IMR-90 (cell line): ENCODE results near the gene PCSK6. TPM values are rescaled to one million over a fixed set of nuclear protein-coding genes. Genes with fewer than 3 reads are reported as not detected.
A peak's percentile ranks its signal among the peaks of the same experiment; 100 is the strongest.

Experiments
- ATAC-seq: fragments of 200-7000 bp; cut with Tn5 transposase; 2 replicates; pipeline ENCODE4 v1.9.1; 2020; ENCODE audit warnings: low read depth, mild to moderate bottlenecking, moderate library complexity
- BruUV-seq: library from RNA; stranded (reverse); fragments of 400-500 nt; replicated peaks from 2 replicates; lab custom pipeline; 2021; lab: Mats Ljungman, UMichigan
- CTCF ChIA-PET: fragments of 300-600 bp; formaldehyde crosslinking; extraction: SDS; loops from one replicate; lab custom pipeline; 2021; ENCODE audit warnings: antibody characterized with exemption; lab: Yijun Ruan, JAX
- POLR2A ChIA-PET: fragments of 300-600 bp; sonication (Branson Sonifier 250); formaldehyde crosslinking; loops from one replicate; lab custom pipeline; 2022; ENCODE audit warnings: antibody characterized with exemption; ENCODE audit not compliant: unreplicated experiment; lab: Charles Lee
- DNase-seq: peaks from one replicate; pipeline ENCODE4 v3.0.0; 2013
- H2AFZ ChIP-seq: replicated peaks from 2 replicates; pipeline ENCODE3; 2013; ENCODE audit warnings: low read length, mild to moderate bottlenecking; ENCODE audit not compliant: poor library complexity
- H2AK5ac ChIP-seq: 2 replicates; pipeline ENCODE4 v1.6.1; 2013; ENCODE audit warnings: low read depth, low read length, inconsistent platforms
- H2AK9ac ChIP-seq: replicated peaks from 2 replicates; pipeline ENCODE3; 2013; ENCODE audit warnings: mild to moderate bottlenecking, low read depth, low read length, moderate library complexity; ENCODE audit not compliant: poor library complexity
- H2BK120ac ChIP-seq: 2 replicates; pipeline ENCODE4 v1.6.1; 2013; ENCODE audit warnings: low read depth, low read length, inconsistent platforms
- H2BK15ac ChIP-seq: 3 replicates; pipeline ENCODE4 v1.6.1; 2013; ENCODE audit warnings: low read depth, low read length, inconsistent platforms
- H2BK20ac ChIP-seq: 2 replicates; pipeline ENCODE4 v1.6.1; 2013; ENCODE audit warnings: low read depth, mild to moderate bottlenecking, inconsistent platforms, low read length, moderate library complexity
- H2BK5ac ChIP-seq: 2 replicates; pipeline ENCODE4 v1.6.1; 2013; ENCODE audit warnings: mild to moderate bottlenecking, low read depth, low read length, inconsistent platforms; ENCODE audit not compliant: poor library complexity, severe bottlenecking
- H3K14ac ChIP-seq: replicated peaks from 2 replicates; pipeline ENCODE4 v1.6.1; 2013; ENCODE audit warnings: low read depth, low read length, inconsistent platforms
- H3K18ac ChIP-seq: 2 replicates; pipeline ENCODE4 v1.6.1; 2013; ENCODE audit warnings: low read depth, low read length, control low read depth
- H3K23ac ChIP-seq: 2 replicates; pipeline ENCODE4 v1.6.1; 2013; ENCODE audit warnings: low read depth, low read length, inconsistent platforms
- H3K27ac ChIP-seq: 2 replicates; pipeline ENCODE4 v1.5.1; 2013; ENCODE audit warnings: mild to moderate bottlenecking, control low read depth, low read length; ENCODE audit not compliant: insufficient read depth
- H3K27me3 ChIP-seq: 2 replicates; pipeline ENCODE4 v1.6.1; 2013; ENCODE audit warnings: low read length; ENCODE audit not compliant: control insufficient read depth, insufficient read depth
- H3K36me3 ChIP-seq: 2 replicates; pipeline ENCODE4 v1.6.1; 2013; ENCODE audit warnings: low read length, mixed read lengths; ENCODE audit not compliant: control insufficient read depth, insufficient read depth
- H3K4ac ChIP-seq: 2 replicates; pipeline ENCODE4 v1.6.1; 2013; ENCODE audit warnings: low read depth, low read length, inconsistent platforms
- H3K4me1 ChIP-seq: 2 replicates; pipeline ENCODE4 v1.6.1; 2013; ENCODE audit warnings: low read length, mixed read lengths; ENCODE audit not compliant: control insufficient read depth, insufficient read depth
- H3K4me2 ChIP-seq: 2 replicates; pipeline ENCODE4 v1.6.1; 2013; ENCODE audit warnings: low read depth, mild to moderate bottlenecking, control low read depth, low read length, moderate library complexity
- H3K4me3 ChIP-seq: 2 replicates; pipeline ENCODE4 v1.5.1; 2013; ENCODE audit warnings: low read depth, mild to moderate bottlenecking, control low read depth, low read length, moderate library complexity; ENCODE audit not compliant: insufficient read depth
- H3K56ac ChIP-seq: 2 replicates; pipeline ENCODE4 v1.6.1; 2013; ENCODE audit warnings: low read length, inconsistent platforms; ENCODE audit not compliant: insufficient read depth; ENCODE audit errors: extremely low read depth
- H3K79me1 ChIP-seq, 2 experiments: 2 replicates each; pipeline ENCODE4 v1.6.1; 2013; ENCODE audit warnings: low read length in 2 of 2, inconsistent platforms in 1 of 2, low read depth in 1 of 2
- H3K9ac ChIP-seq: 2 replicates; pipeline ENCODE4 v1.6.1; 2013; ENCODE audit warnings: low read depth, low read length, control low read depth
- H3K9me1 ChIP-seq: 2 replicates; pipeline ENCODE4 v1.6.1; 2013; ENCODE audit warnings: low read length, inconsistent platforms; ENCODE audit not compliant: insufficient read depth
- H3K9me3 ChIP-seq: 2 replicates; pipeline ENCODE4 v1.6.1; 2013; ENCODE audit warnings: low read length; ENCODE audit not compliant: control insufficient read depth, insufficient read depth
- H4K20me1 ChIP-seq: 2 replicates; pipeline ENCODE4 v1.6.1; 2013; ENCODE audit warnings: low read length, inconsistent platforms; ENCODE audit not compliant: insufficient read depth
- H4K5ac ChIP-seq: 2 replicates; pipeline ENCODE4 v1.6.1; 2013; ENCODE audit warnings: mild to moderate bottlenecking, low read depth, low read length, control low read depth
- H4K8ac ChIP-seq, 2 experiments: 2 replicates each; pipeline ENCODE4 v1.6.1; 2013; ENCODE audit warnings: low read depth in 2 of 2, low read length in 2 of 2, control low read depth in 1 of 2, inconsistent platforms in 1 of 2
- H4K91ac ChIP-seq: 2 replicates; pipeline ENCODE4 v1.6.1; 2013; ENCODE audit warnings: low read depth, low read length, inconsistent platforms; ENCODE audit not compliant: insufficient read depth
- BHLHE40 ChIP-seq: fragments of 150-350 bp; IDR thresholded peaks from 2 replicates; pipeline ENCODE4 v1.6.1; 2016; ENCODE audit warnings: mild to moderate bottlenecking, low read depth, low read length
- CEBPB ChIP-seq: IDR thresholded peaks from 2 replicates; pipeline ENCODE4 v1.6.1; 2012; ENCODE audit warnings: low read depth, low read length, improper control_type of control experiment
- CHD1 ChIP-seq: IDR thresholded peaks from 2 replicates; pipeline ENCODE4 v1.6.1; 2012; ENCODE audit warnings: low read depth, low read length, improper control_type of control experiment
- FOS ChIP-seq: fragments of 150-350 bp; IDR thresholded peaks from 2 replicates; pipeline ENCODE4 v1.6.1; 2016; ENCODE audit warnings: low read depth, low read length
- MAFK ChIP-seq: IDR thresholded peaks from 2 replicates; pipeline ENCODE4 v1.6.1; 2012; ENCODE audit warnings: low read depth, low read length, improper control_type of control experiment
- MXI1 ChIP-seq: IDR thresholded peaks from 2 replicates; pipeline ENCODE4 v1.6.1; 2012; ENCODE audit warnings: low read depth, mild to moderate bottlenecking, low read length, moderate library complexity, borderline replicate concordance
- NFE2L2 ChIP-seq: fragments of 150-350 bp; IDR thresholded peaks from 2 replicates; pipeline ENCODE4 v1.6.1; 2016; ENCODE audit warnings: low read depth, mild to moderate bottlenecking, low read length
- POLR2A ChIP-seq: IDR thresholded peaks from 2 replicates; pipeline ENCODE4 v1.6.1; 2012; ENCODE audit warnings: mild to moderate bottlenecking, low read depth, low read length
- RAD21 ChIP-seq: IDR thresholded peaks from 2 replicates; pipeline ENCODE4 v1.6.1; 2012; ENCODE audit warnings: low read length, improper control_type of control experiment
- RCOR1 ChIP-seq: IDR thresholded peaks from 2 replicates; pipeline ENCODE4 v1.6.1; 2012; ENCODE audit warnings: mild to moderate bottlenecking, low read length, improper control_type of control experiment; ENCODE audit not compliant: insufficient replicate concordance
- RFX5 ChIP-seq: IDR thresholded peaks from 2 replicates; pipeline ENCODE4 v1.8.0; 2012; ENCODE audit warnings: low read depth, mild to moderate bottlenecking, low read length, moderate library complexity
- SMC3 ChIP-seq: fragments of 150-350 bp; IDR thresholded peaks from 2 replicates; pipeline ENCODE4 v1.6.1; 2016; ENCODE audit warnings: low read depth, mild to moderate bottlenecking, antibody characterized with exemption, low read length, moderate library complexity
- WGBS, 2 experiments: methylation state at CpG; one replicate each; pipeline versions ENCODE4 v1.1.5 to v1.1.7; 2013; ENCODE audit warnings: missing lambda C conversion rate in 2 of 2; ENCODE audit not compliant: insufficient read length in 1 of 2; ENCODE audit errors: extremely low coverage in 2 of 2; 5-methylcytosine and 5-hydroxymethylcytosine counted together
- dilution Hi-C: fragments of 300-500 bp; cut with HindIII; formaldehyde crosslinking; loops from one replicate; pipeline ENCODE4 v1.14.3; 2018; ENCODE audit warnings: low sequenced_read_pairs; ENCODE audit not compliant: unreplicated experiment
- in situ Hi-C: fragments of 300-500 bp; cut with MboI; formaldehyde crosslinking; loops from 3 replicates; pipeline ENCODE4 v1.14.3; 2019; ENCODE audit warnings: low sequenced_read_pairs, inconsistent platforms, mixed read lengths
- intact Hi-C: fragments of 100-400 bp; cut with micrococcal nuclease; formaldehyde crosslinking; loops from 2 replicates; pipeline ENCODE4 v1.10.0; 2022
- polyA plus RNA-seq, 3 experiments: library from polyadenylated mRNA; depleted of rRNA; stranded (reverse); fragments of >200 nt; gene quantifications; 2 replicates each; pipeline ENCODE4 v1.2.3, GENCODE V29; 2012; ENCODE audit warnings: low replicate concordance in 1 of 3
- total RNA-seq: library from RNA; depleted of rRNA; stranded (reverse); fragments of >200 nt; gene quantifications from 2 replicates; pipeline ENCODE4 v1.2.3, GENCODE V29; 2012
- TF ChIP-seq, protein P1 (sequence below): fragments of 150-350 bp; IDR thresholded peaks from 2 replicates; pipeline ENCODE4 v1.6.1; 2017; ENCODE audit warnings: mild to moderate bottlenecking, antibody characterized with exemption, low read length, low read depth
- TF ChIP-seq, protein P2 (sequence below): fragments of 150-350 bp; IDR thresholded peaks from 2 replicates; pipeline ENCODE4 v1.6.1; 2016; ENCODE audit warnings: low read depth, mild to moderate bottlenecking, low read length, moderate library complexity, borderline replicate concordance
- TF ChIP-seq, protein P3 (sequence below): conservative IDR thresholded peaks from 2 replicates; pipeline ENCODE4 v1.5.1; 2012; ENCODE audit warnings: mild to moderate bottlenecking, low read depth, low read length, improper control_type of control experiment

PCSK6 gene
- total and polyA plus RNA-seq, 2 of the 4 experiments (the other 2 are of a cell fraction) = not detected

DNA sequence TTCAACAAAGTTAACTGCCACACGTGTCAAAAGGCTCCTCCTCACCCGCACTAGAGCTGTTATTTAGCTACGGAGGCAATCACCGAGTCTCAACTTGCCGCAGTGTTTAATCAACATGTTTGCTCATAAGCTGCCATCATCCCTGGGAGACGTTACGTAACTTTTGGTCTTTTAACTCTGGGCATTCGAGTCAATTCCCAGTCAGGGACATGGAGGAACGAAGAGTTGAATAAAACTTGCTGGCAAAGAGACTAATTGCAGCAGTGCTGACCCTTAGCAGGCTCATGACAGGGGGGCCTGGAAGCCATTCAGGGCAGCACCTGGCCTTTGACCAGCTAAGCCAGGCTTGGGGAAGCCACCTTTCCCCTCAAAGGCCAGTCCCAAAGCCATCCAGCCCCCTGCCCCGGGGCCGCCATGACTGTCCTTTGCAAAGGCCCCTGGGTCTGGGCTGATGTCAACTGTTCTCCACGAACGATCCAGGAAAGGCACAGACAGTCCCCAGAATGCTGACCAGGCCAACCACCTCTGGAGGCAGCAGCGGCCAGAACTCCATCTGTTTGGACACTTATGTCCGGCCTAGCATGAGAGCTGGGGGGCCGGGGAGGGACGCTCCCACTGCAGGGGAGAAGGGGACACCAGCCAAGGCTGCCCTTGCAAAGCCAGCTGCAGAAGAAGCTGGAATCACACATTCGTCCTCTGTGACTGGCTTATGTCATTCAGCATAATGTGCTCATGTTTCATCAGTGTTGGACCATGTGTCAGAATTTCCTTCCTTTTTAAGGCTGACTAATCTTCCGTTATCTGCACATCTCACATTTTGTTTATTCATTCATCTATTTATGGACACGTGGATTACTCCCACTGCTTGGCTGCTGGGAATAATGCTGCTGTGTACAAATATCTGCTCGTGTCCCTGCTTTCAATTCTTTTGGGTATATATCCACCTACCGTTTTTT lies 43.7 kb downstream of the PCSK6 start:
- CTCF ChIA-PET = no interaction called here
- H4K20me1 ChIP-seq = no peaks in the 10 kb centered on the region
- no peak overlapping the region for H2AK9ac ChIP-seq
- DNase-seq (peak; percentile 21), ATAC-seq (no peak)
- BruUV-seq = no TSS peak
- no peak overlapping the region for H3K14ac ChIP-seq
- H2BK15ac ChIP-seq = no peak overlapping the region
- intact Hi-C loops (no loop called here), dilution Hi-C loops (no loop called here), in situ Hi-C loops (no loop called here)
- H3K9me3 ChIP-seq = peaks cover 2% of the 10 kb centered on the region; the same call in 1 of the 2 replicates
- H3K4ac ChIP-seq = no peak overlapping the region
- no peak overlapping the region for H3K4me3 ChIP-seq
- no peaks in the 10 kb centered on the region for H3K4me1 ChIP-seq
- no peak overlapping the region for H3K23ac ChIP-seq
- H2AK5ac ChIP-seq = no peak overlapping the region
- H4K8ac ChIP-seq = no peak overlapping the region
- H2AFZ ChIP-seq = no peak overlapping the region
- H3K27me3 ChIP-seq = peaks cover 14% of the 10 kb centered on the region
- no peak overlapping the region for H2BK5ac ChIP-seq
- H2BK20ac ChIP-seq = no peak overlapping the region
- no peak overlapping the region for H3K56ac ChIP-seq
- no peaks in the 10 kb centered on the region for H3K36me3 ChIP-seq
- H4K5ac ChIP-seq = no peak overlapping the region
- no peak overlapping the region for H3K27ac ChIP-seq
- H3K79me1 ChIP-seq = no peaks in the 10 kb centered on the region
- H3K18ac ChIP-seq = no peak overlapping the region
- H3K9me1 ChIP-seq = no peaks in the 10 kb centered on the region
- POLR2A ChIA-PET = no interaction called here
- H2BK120ac ChIP-seq = no peak overlapping the region
- H3K4me2 ChIP-seq = no peak overlapping the region
- no peak overlapping the region for H4K91ac ChIP-seq
- 51% methylated on average over 10 of the region's 22 CpGs; no CpG with 5 or more reads in 1 of the 2 experiments for WGBS, 2 experiments
- H3K9ac ChIP-seq = no peak overlapping the region
- TF ChIP-seq SMC3 (no peak), BHLHE40 (no peak), CEBPB (no peak), RCOR1 (no peak), FOS (no peak), MAFK (no peak), NFE2L2 (no peak), CHD1 (no peak), MXI1 (no peak), POLR2A (no peak), RAD21 (no peak), RFX5 (no peak)
- TF ChIP-seq, protein P1, sequence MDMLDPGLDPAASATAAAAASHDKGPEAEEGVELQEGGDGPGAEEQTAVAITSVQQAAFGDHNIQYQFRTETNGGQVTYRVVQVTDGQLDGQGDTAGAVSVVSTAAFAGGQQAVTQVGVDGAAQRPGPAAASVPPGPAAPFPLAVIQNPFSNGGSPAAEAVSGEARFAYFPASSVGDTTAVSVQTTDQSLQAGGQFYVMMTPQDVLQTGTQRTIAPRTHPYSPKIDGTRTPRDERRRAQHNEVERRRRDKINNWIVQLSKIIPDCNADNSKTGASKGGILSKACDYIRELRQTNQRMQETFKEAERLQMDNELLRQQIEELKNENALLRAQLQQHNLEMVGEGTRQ = no peak
- TF ChIP-seq, protein P2, sequence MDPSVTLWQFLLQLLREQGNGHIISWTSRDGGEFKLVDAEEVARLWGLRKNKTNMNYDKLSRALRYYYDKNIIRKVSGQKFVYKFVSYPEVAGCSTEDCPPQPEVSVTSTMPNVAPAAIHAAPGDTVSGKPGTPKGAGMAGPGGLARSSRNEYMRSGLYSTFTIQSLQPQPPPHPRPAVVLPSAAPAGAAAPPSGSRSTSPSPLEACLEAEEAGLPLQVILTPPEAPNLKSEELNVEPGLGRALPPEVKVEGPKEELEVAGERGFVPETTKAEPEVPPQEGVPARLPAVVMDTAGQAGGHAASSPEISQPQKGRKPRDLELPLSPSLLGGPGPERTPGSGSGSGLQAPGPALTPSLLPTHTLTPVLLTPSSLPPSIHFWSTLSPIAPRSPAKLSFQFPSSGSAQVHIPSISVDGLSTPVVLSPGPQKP = no peak
- TF ChIP-seq, protein P3, sequence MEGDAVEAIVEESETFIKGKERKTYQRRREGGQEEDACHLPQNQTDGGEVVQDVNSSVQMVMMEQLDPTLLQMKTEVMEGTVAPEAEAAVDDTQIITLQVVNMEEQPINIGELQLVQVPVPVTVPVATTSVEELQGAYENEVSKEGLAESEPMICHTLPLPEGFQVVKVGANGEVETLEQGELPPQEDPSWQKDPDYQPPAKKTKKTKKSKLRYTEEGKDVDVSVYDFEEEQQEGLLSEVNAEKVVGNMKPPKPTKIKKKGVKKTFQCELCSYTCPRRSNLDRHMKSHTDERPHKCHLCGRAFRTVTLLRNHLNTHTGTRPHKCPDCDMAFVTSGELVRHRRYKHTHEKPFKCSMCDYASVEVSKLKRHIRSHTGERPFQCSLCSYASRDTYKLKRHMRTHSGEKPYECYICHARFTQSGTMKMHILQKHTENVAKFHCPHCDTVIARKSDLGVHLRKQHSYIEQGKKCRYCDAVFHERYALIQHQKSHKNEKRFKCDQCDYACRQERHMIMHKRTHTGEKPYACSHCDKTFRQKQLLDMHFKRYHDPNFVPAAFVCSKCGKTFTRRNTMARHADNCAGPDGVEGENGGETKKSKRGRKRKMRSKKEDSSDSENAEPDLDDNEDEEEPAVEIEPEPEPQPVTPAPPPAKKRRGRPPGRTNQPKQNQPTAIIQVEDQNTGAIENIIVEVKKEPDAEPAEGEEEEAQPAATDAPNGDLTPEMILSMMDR = no peak
